Gastroesophageal sphincter (tissue), 4 donors: ENCODE measurements around the gene CLEC1A. TPM values are rescaled to one million over a fixed set of nuclear protein-coding genes. Genes with fewer than 3 reads are reported as not detected.

Source experiments
- ATAC-seq: fragments of 150-250 bp; one replicate; pipeline ENCODE4 v1.9.1; 2016; ENCODE audit warnings: mild to moderate bottlenecking, moderate library complexity
- H3K27ac ChIP-seq, 4 donors: fragments of 200-600 bp; sonication (generic) in 3 of 4; 1 replicate in 3 of 4; 2 replicates in 1 of 4; pipeline ENCODE4 v1.5.1; 2016 to 2019
- H3K27me3 ChIP-seq: fragments of 200-600 bp; sonication (generic); one replicate; pipeline ENCODE4 v1.5.1; 2019
- H3K36me3 ChIP-seq, 2 donors: fragments of 200-600 bp; sonication (generic); one replicate each; pipeline ENCODE4 v1.5.1; 2019; ENCODE audit warnings: control low read depth in 1 of 2
- H3K4me1 ChIP-seq, 3 donors: fragments of 200-600 bp; sonication (generic); 1 replicate in 2 of 3; 2 replicates in 1 of 3; pipeline ENCODE4 v1.5.1; 2016 to 2019; ENCODE audit warnings: control low read depth in 2 of 3
- H3K4me3 ChIP-seq, 2 donors: fragments of 200-600 bp; sonication (generic); one replicate each; pipeline ENCODE4 v1.5.1; 2019; ENCODE audit warnings: mild to moderate bottlenecking in 1 of 2, moderate library complexity in 1 of 2
- H3K9me3 ChIP-seq, 3 donors: fragments of 200-600 bp; sonication (generic); one replicate each; pipeline ENCODE4 v1.5.1; 2017 to 2019; ENCODE audit warnings: control low read depth in 2 of 3
- EP300 ChIP-seq: sonication (generic); formaldehyde crosslinking; IDR thresholded peaks from one replicate; pipeline ENCODE4 v1.6.1; 2017; ENCODE audit warnings: antibody characterized with exemption, mild to moderate bottlenecking
- POLR2A ChIP-seq, 2 donors: fragments of 450-650 bp; IDR thresholded peaks; one replicate each; pipeline ENCODE4 v1.6.1; 2017; ENCODE audit warnings: antibody characterized with exemption in 2 of 2, mild to moderate bottlenecking in 2 of 2, moderate library complexity in 1 of 2
- POLR2AphosphoS5 ChIP-seq: sonication (generic); formaldehyde crosslinking; IDR thresholded peaks from one replicate; pipeline ENCODE4 v1.6.1; 2017; ENCODE audit warnings: antibody characterized with exemption
- WGBS, 2 donors: methylation state at CpG; one replicate each; pipeline ENCODE4 v1.1.5; 2018; ENCODE audit warnings: low coverage in 1 of 2; 5-methylcytosine and 5-hydroxymethylcytosine counted together
- total RNA-seq, 4 donors: library from RNA; depleted of rRNA; stranded (reverse); fragments of >200 nt; gene quantifications; one replicate each; pipeline ENCODE4 v1.1.0, GENCODE V29; 2016
- TF ChIP-seq, protein P1 (sequence below), 4 experiments: fragments of 200-600 bp in 2 of 4; fragments of 450-650 bp in 2 of 4; sonication (generic) in 1 of 4; IDR thresholded peaks; one replicate each; pipeline ENCODE4 v1.5.1; 2017 to 2019; ENCODE audit warnings: antibody characterized with exemption in 4 of 4, mild to moderate bottlenecking in 2 of 4, moderate library complexity in 2 of 4

Gene CLEC1A
- total RNA-seq, 4 donors from 2014 or later, result 1.4 to 4.7 (median 2.4) TPM

DNA sequence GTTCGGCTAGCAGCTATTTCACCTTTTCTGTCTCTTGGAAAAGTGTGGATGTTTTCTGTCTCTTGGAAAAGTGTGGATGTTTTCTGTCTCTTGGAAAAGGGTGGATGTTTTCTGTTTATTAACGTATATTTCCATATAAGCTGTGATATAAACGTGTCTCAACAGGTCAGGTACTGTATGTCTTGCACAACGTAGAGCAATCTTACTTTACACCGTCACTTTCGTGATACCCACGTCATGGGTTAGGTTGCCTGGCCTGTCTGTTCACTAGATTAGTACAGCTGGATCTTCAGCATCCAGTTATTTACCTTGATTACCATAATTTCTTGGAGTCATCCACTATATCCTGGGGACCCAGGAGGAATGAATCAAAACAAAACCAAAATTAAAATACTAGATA lies 17.1 kb upstream of the CLEC1A start:
- Histone ChIP-seq H3K36me3 (no peaks in the 10 kb centered on the region), H3K4me1 (no peaks in the 10 kb centered on the region), H3K27ac (no peak overlapping the region), H3K9me3 (no peaks in the 10 kb centered on the region), H3K4me3 (no peak overlapping the region), H3K27me3 (no peaks in the 10 kb centered on the region)
- no peak for ATAC-seq
- WGBS, 2 donors, result 92% methylated on average over 7 of the region's 7 CpGs
- TF ChIP-seq, protein P1, sequence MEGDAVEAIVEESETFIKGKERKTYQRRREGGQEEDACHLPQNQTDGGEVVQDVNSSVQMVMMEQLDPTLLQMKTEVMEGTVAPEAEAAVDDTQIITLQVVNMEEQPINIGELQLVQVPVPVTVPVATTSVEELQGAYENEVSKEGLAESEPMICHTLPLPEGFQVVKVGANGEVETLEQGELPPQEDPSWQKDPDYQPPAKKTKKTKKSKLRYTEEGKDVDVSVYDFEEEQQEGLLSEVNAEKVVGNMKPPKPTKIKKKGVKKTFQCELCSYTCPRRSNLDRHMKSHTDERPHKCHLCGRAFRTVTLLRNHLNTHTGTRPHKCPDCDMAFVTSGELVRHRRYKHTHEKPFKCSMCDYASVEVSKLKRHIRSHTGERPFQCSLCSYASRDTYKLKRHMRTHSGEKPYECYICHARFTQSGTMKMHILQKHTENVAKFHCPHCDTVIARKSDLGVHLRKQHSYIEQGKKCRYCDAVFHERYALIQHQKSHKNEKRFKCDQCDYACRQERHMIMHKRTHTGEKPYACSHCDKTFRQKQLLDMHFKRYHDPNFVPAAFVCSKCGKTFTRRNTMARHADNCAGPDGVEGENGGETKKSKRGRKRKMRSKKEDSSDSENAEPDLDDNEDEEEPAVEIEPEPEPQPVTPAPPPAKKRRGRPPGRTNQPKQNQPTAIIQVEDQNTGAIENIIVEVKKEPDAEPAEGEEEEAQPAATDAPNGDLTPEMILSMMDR (IDR thresholded peaks at IDR 0.05), result no peak
- no peak for TF ChIP-seq EP300
- TF ChIP-seq POLR2A (IDR thresholded peaks at IDR 0.05), result no peak
- TF ChIP-seq POLR2AphosphoS5, result no peak

DNA sequence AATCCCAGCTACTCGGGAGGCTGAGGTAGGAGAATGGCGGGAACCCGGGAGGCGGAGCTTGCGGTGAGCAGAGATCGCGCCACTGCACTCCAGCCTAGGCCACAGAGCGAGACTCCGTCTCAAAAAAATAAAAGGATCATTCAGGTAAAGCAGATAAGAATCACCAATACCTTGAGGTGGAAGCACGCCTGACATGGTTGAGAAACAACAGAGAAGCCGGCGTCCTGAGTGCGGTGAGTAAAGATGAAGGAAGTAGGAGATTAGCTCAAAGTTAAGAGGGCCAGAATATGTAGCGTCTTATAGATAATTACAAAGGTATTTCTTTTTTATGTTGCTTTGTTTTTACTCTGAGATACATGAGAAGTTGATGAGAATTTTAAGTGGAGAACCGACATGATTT lies 16.5 kb upstream of the CLEC1A start:
- Histone ChIP-seq H3K27me3 (no peaks in the 10 kb centered on the region), H3K36me3 (no peaks in the 10 kb centered on the region), H3K4me1 (no peaks in the 10 kb centered on the region), H3K9me3 (no peaks in the 10 kb centered on the region), H3K27ac (no peak overlapping the region), H3K4me3 (no peak overlapping the region)
- 64 to 79% methylated on average over 5 to 8 of the region's 15 CpGs for WGBS, 2 donors
- ATAC-seq, result no peak
- no peak for TF ChIP-seq EP300
- TF ChIP-seq, protein P1 (IDR thresholded peaks at IDR 0.05), result no peak
- no peak for TF ChIP-seq POLR2A (IDR thresholded peaks at IDR 0.05)
- TF ChIP-seq POLR2AphosphoS5, result no peak

DNA sequence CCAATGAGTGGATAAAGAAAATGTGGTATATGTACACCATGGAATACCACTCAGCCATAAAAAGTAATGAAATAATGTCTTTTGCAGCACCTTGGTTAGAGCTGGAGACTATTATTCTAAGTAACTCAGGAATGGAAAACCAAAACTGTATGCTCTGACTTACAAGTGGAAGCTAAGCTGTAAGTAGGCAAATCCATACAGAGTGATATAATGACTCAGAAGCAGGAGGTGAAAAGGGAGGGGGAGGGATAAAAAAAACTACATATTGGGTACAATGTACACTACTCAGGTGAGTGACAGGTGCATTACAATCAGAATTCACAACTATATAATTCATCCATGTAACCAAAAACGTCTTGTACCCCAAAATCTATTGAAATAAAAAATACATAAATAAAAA lies 15.1 kb upstream of the CLEC1A start:
- Histone ChIP-seq H3K4me1 (no peaks in the 10 kb centered on the region), H3K9me3 (no peaks in the 10 kb centered on the region), H3K36me3 (no peaks in the 10 kb centered on the region), H3K4me3 (no peak overlapping the region), H3K27me3 (no peaks in the 10 kb centered on the region), H3K27ac (no peak overlapping the region)
- no peak for TF ChIP-seq EP300
- TF ChIP-seq, protein P1 (IDR thresholded peaks at IDR 0.05), result no peak
- TF ChIP-seq POLR2A (IDR thresholded peaks at IDR 0.05), result no peak
- no peak for TF ChIP-seq POLR2AphosphoS5
- WGBS, 2 donors, result 55 to 86% methylated on average over 1 of the region's 1 CpG
- no peak for ATAC-seq

DNA sequence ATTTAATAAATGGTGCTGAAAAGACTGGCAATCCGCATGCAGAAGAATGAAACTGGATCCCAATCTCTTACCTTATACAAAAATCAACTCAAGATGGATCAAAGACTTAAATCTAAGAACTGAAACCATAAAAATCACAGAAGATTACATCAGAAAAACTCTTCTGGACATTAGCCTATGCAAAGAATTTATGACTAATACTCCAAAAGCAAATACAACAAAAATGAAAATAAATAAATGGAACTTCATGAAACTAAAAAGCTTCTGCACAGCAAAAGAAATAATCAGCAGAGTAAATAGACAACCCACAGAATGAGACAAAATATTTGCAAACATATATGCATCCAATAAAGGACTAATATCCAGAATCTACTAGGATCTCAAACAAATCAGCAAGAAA lies 14.3 kb upstream of the CLEC1A start:
- WGBS, 2 donors, result 88 to 100% methylated on average over 1 of the region's 1 CpG
- H3K4me1 ChIP-seq, result no peaks in the 10 kb centered on the region
- no peaks in the 10 kb centered on the region for H3K36me3 ChIP-seq
- H3K27me3 ChIP-seq, result no peaks in the 10 kb centered on the region
- H3K27ac ChIP-seq, result no peak overlapping the region
- H3K9me3 ChIP-seq, result no peaks in the 10 kb centered on the region
- TF ChIP-seq, protein P1 (IDR thresholded peaks at IDR 0.05), result no peak
- TF ChIP-seq POLR2AphosphoS5, result no peak
- no peak for TF ChIP-seq POLR2A (IDR thresholded peaks at IDR 0.05)
- TF ChIP-seq EP300, result no peak
- no peak for ATAC-seq
- H3K4me3 ChIP-seq, result no peak overlapping the region

DNA sequence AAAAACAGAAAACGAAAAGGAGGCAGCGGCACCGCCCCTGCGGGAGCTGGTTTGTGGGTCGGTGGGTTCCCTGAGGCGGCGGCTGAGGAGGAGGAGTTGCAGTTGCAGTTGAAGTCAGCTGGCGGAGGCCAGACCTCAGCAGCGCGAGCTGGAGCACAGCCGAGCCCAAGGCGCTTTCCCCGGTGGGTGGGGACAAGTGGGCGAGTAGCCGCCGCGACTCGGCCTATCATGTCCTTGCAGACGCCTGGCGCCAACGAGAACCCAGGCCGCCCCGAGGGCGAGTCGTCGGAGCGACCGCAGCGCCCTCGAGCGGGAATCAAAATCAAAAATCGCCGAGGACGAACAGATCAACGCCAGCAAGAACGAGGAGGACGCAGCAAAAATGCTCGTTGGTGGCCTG lies 12.7 kb upstream of the CLEC1A start:
- no peak overlapping the region for H3K4me3 ChIP-seq
- TF ChIP-seq, protein P1 (IDR thresholded peaks at IDR 0.05), result no peak
- TF ChIP-seq POLR2A (IDR thresholded peaks at IDR 0.05), result no peak
- no peak for TF ChIP-seq POLR2AphosphoS5
- no peak for TF ChIP-seq EP300
- H3K27me3 ChIP-seq, result no peaks in the 10 kb centered on the region
- WGBS, 2 donors, result 95 to 98% methylated on average over 8 to 15 of the region's 38 CpGs
- ATAC-seq, result no peak
- no peaks in the 10 kb centered on the region for H3K4me1 ChIP-seq
- no peaks in the 10 kb centered on the region for H3K9me3 ChIP-seq
- no peaks in the 10 kb centered on the region for H3K36me3 ChIP-seq
- no peak overlapping the region for H3K27ac ChIP-seq
